ENCODE data around the gene MIPEP.
A peak's percentile ranks its signal among the peaks of the same experiment; 100 is the strongest.

The MIPEP gene

GRCh38 chr13:23877286-23877685 lies 11.9 kb downstream of the MIPEP start:
- TF ChIP-seq, protein P1, sequence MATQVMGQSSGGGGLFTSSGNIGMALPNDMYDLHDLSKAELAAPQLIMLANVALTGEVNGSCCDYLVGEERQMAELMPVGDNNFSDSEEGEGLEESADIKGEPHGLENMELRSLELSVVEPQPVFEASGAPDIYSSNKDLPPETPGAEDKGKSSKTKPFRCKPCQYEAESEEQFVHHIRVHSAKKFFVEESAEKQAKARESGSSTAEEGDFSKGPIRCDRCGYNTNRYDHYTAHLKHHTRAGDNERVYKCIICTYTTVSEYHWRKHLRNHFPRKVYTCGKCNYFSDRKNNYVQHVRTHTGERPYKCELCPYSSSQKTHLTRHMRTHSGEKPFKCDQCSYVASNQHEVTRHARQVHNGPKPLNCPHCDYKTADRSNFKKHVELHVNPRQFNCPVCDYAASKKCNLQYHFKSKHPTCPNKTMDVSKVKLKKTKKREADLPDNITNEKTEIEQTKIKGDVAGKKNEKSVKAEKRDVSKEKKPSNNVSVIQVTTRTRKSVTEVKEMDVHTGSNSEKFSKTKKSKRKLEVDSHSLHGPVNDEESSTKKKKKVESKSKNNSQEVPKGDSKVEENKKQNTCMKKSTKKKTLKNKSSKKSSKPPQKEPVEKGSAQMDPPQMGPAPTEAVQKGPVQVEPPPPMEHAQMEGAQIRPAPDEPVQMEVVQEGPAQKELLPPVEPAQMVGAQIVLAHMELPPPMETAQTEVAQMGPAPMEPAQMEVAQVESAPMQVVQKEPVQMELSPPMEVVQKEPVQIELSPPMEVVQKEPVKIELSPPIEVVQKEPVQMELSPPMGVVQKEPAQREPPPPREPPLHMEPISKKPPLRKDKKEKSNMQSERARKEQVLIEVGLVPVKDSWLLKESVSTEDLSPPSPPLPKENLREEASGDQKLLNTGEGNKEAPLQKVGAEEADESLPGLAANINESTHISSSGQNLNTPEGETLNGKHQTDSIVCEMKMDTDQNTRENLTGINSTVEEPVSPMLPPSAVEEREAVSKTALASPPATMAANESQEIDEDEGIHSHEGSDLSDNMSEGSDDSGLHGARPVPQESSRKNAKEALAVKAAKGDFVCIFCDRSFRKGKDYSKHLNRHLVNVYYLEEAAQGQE (IDR thresholded peaks at IDR 0.05; ENCODE audit: low read depth): no peak
- TF ChIP-seq CREB1 (IDR thresholded peaks at IDR 0.05; ENCODE audit: low read depth) (no peak), TCF12 (IDR thresholded peaks at IDR 0.05; ENCODE audit: low read depth) (no peak), TEAD4 (IDR thresholded peaks at IDR 0.05) (no peak), ZBTB7A (IDR thresholded peaks at IDR 0.05; ENCODE audit: low read depth) (no peak), USF1 (IDR thresholded peaks at IDR 0.05) (no peak), RAD21 (IDR thresholded peaks at IDR 0.05; ENCODE audit: low read depth) (no peak), NFIC (IDR thresholded peaks at IDR 0.05) (no peak), YY1 (IDR thresholded peaks at IDR 0.05; ENCODE audit: low read depth) (no peak), MAX (IDR thresholded peaks at IDR 0.05) (no peak)

- TF ChIP-seq RAD21 (IDR thresholded peaks at IDR 0.05; ENCODE audit: low read depth) (peak; percentile 28), ZBTB7A (IDR thresholded peaks at IDR 0.05; ENCODE audit: low read depth) (no peak), YY1 (IDR thresholded peaks at IDR 0.05; ENCODE audit: low read depth) (no peak)
Measured at GRCh38 chr13:23876265-23876664, 12.9 kb downstream of the MIPEP start.

DNA sequence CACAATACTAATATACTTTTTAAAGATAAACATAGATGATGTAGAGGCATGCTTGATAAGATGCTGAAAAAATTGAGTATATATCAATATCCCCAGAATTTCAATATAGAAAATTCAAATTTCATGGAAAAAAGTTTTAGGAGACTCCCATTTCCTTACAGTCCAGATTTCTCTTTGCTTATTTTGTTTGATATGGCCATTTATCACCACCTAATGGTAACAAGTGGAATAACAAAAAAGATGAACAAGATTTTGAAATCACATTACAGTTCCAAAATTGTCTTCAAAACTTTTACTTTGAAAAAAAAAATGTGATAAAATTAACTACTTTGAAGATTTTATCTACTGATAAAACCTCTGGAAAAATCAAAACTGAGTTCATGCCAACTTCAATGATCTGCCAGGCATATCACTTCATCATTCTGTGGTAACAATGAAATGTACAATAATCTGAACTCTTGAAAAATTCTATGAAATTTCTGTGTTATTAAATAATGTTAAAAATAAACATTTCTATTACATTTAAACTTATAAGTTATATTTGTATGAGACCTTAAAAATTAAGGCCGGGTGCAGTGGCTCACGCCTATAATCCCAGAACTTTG lies 17.5 kb downstream of the MIPEP start:
- TF ChIP-seq CEBPB (IDR thresholded peaks at IDR 0.05) (no peak), RAD21 (IDR thresholded peaks at IDR 0.05; ENCODE audit: low read depth) (peak; percentile 65), ZBTB7A (IDR thresholded peaks at IDR 0.05; ENCODE audit: low read depth) (no peak)

- no peak for TF ChIP-seq USF1 (IDR thresholded peaks at IDR 0.05)
- TF ChIP-seq YY1 (IDR thresholded peaks at IDR 0.05; ENCODE audit: low read depth): no peak
Measured at GRCh38 chr13:23870356-23871140, 18.7 kb downstream of the MIPEP start.

GRCh38 chr13:23868521-23868920 lies 20.7 kb downstream of the MIPEP start:
- TF ChIP-seq FOXM1 (IDR thresholded peaks at IDR 0.05; ENCODE audit: borderline replicate concordance, low read depth): no peak
- TF ChIP-seq, protein P1 (IDR thresholded peaks at IDR 0.05; ENCODE audit: low read depth): no peak
- no peak for TF ChIP-seq ZBTB7A (IDR thresholded peaks at IDR 0.05; ENCODE audit: low read depth)

- TF ChIP-seq MAX (IDR thresholded peaks at IDR 0.05): no peak
Measured at GRCh38 chr13:23867027-23867491, 22.1 kb downstream of the MIPEP start.

DNA sequence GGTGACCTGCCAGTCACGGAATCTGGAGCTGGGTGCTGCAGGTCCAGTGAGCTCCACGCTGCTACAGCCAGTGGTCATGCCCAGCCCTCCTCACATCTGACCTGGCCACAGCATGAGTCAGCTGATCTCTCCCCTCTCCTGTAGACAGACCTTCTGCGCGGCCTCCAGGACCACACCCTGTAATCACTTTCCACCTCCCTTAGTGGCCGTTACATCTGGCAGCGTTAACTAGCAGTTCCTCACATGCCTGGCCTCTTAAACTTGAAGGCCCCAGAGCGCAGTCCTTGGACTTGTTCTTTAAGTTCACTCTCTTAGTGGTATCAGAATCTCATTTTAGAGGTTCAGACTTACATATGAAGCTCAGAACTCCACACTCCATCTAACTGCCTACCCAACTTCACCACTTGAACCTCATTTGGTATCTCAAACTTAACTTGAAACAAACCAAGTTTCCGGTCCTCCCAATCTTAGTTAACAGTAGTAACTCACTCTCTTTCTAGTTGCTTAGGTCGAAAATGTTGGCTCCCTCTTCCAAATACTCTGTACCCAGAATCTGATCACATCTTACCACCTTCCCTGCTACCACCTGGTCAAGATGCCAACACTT lies 22.7 kb downstream of the MIPEP start:
- TF ChIP-seq, protein P1 (IDR thresholded peaks at IDR 0.05; ENCODE audit: low read depth): no peak
- no peak for TF ChIP-seq NFIC (IDR thresholded peaks at IDR 0.05)
- no peak for TF ChIP-seq EP300 (IDR thresholded peaks at IDR 0.05; ENCODE audit: borderline replicate concordance)
- no peak for TF ChIP-seq FOXM1 (IDR thresholded peaks at IDR 0.05; ENCODE audit: borderline replicate concordance, low read depth)
- no peak for TF ChIP-seq RAD21 (IDR thresholded peaks at IDR 0.05; ENCODE audit: low read depth)
- no peak for TF ChIP-seq MAX (IDR thresholded peaks at IDR 0.05)
- no peak for TF ChIP-seq TCF12 (IDR thresholded peaks at IDR 0.05; ENCODE audit: low read depth)
- TF ChIP-seq TAF1 (IDR thresholded peaks at IDR 0.05; ENCODE audit: low read depth): no peak
- no peak for TF ChIP-seq YY1 (IDR thresholded peaks at IDR 0.05; ENCODE audit: low read depth)
- TF ChIP-seq USF1 (IDR thresholded peaks at IDR 0.05): no peak
- TF ChIP-seq ZBTB7A (IDR thresholded peaks at IDR 0.05; ENCODE audit: low read depth): no peak
- TF ChIP-seq CEBPB (IDR thresholded peaks at IDR 0.05): no peak
